ENCODE results near the gene RAI14.

GRCh38 chr5:34686762-34687268, 30.7 kb downstream of the RAI14 start:
- TF ChIP-seq EZH2 (IDR thresholded peaks at IDR 0.05; ENCODE audit: borderline replicate concordance): no peak
- no peak for TF ChIP-seq CTCF (IDR thresholded peaks at IDR 0.05; ENCODE audit: poor library complexity)
- TF ChIP-seq EZH2phosphoT487 (IDR thresholded peaks at IDR 0.05; ENCODE audit: low read depth, severe bottlenecking, unreplicated experiment): no peak
